H1 (cell line): Measurements from ENCODE around the gene LCN2. TPM values are rescaled to one million over a fixed set of nuclear protein-coding genes. Genes with fewer than 3 reads are reported as not detected.
A peak's percentile ranks its signal among the peaks of the same experiment; 100 is the strongest.

ENCODE experiments used
- CTCF ChIA-PET: fragments of 300-600 bp; sonication (Branson Sonifier 250); formaldehyde crosslinking; loops from one replicate; lab custom pipeline; 2021; ENCODE audit not compliant: partially characterized antibody; lab: Charles Lee
- POLR2A ChIA-PET: fragments of 300-600 bp; sonication (Branson Sonifier 250); formaldehyde crosslinking; loops from one replicate; lab custom pipeline; 2021; ENCODE audit warnings: inconsistent platforms; ENCODE audit not compliant: partially characterized antibody; lab: Charles Lee
- DNase-seq, 2 experiments: peaks; one replicate each; pipeline versions ENCODE4 v3.0.0 to v3.0.0-alpha.2; 2010 to 2022; ENCODE audit warnings: low spot score in 2 of 2, low read depth in 1 of 2, mixed read lengths in 1 of 2
- FAIRE-seq: peaks from 2 replicates; lab custom pipeline; 2011; peaks lifted over from hg19 to GRCh38; lab: Jason Lieb, UNC
- H2AFZ ChIP-seq: 2 replicates; pipeline ENCODE4 v1.8.1; 2012; ENCODE audit warnings: low read length, inconsistent platforms
- H2AK5ac ChIP-seq: 2 replicates; pipeline ENCODE4 v1.6.1; 2013; ENCODE audit warnings: low read depth, low read length
- H2BK120ac ChIP-seq: replicated peaks from 2 replicates; pipeline ENCODE3; 2013; ENCODE audit warnings: low read depth, low read length, inconsistent platforms
- H2BK12ac ChIP-seq: 2 replicates; pipeline ENCODE4 v1.6.1; 2013; ENCODE audit warnings: low read depth, low read length
- H2BK15ac ChIP-seq: 2 replicates; pipeline ENCODE4 v1.6.1; 2013; ENCODE audit warnings: low read length
- H2BK20ac ChIP-seq: 2 replicates; pipeline ENCODE4 v1.6.1; 2013; ENCODE audit warnings: low read length
- H2BK5ac ChIP-seq: 2 replicates; pipeline ENCODE4 v1.6.1; 2013; ENCODE audit warnings: low read depth, low read length
- H3K14ac ChIP-seq: 2 replicates; pipeline ENCODE4 v1.6.1; 2013; ENCODE audit warnings: inconsistent platforms; ENCODE audit not compliant: insufficient read length
- H3K18ac ChIP-seq: 2 replicates; pipeline ENCODE4 v1.6.1; 2013; ENCODE audit warnings: low read length; ENCODE audit errors: extremely low read depth
- H3K23ac ChIP-seq: 2 replicates; pipeline ENCODE4 v1.6.1; 2013; ENCODE audit warnings: inconsistent platforms; ENCODE audit not compliant: insufficient read length
- H3K23me2 ChIP-seq: 2 replicates; pipeline ENCODE4 v1.6.1; 2013; ENCODE audit warnings: low read depth, low read length
- H3K27ac ChIP-seq: 2 replicates; pipeline ENCODE4 v1.6.1; 2011; ENCODE audit warnings: low read depth, low read length, inconsistent platforms
- H3K27me3 ChIP-seq, 4 experiments: replicated peaks in 1 of 4; 1 replicate in 1 of 4; 2 replicates in 3 of 4; pipeline versions ENCODE4 v1.6.1 to v1.8.1; 2011 to 2013; ENCODE audit warnings: low read length in 3 of 4, mild to moderate bottlenecking in 3 of 4, inconsistent platforms in 2 of 4, mixed read lengths in 2 of 4, moderate library complexity in 1 of 4; ENCODE audit not compliant: control insufficient read depth in 3 of 4, insufficient read depth in 3 of 4; ENCODE audit errors: extremely low read depth in 1 of 4
- H3K36me3 ChIP-seq, 4 experiments: 2 replicates each; pipeline versions ENCODE4 v1.6.1 to v1.8.1; 2011 to 2013; ENCODE audit warnings: mild to moderate bottlenecking in 4 of 4, low read length in 3 of 4, moderate library complexity in 2 of 4, control low read depth in 1 of 4, inconsistent platforms in 1 of 4; ENCODE audit not compliant: insufficient read depth in 4 of 4, control insufficient read depth in 2 of 4
- H3K4ac ChIP-seq: replicated peaks from 2 replicates; pipeline ENCODE3; 2013; ENCODE audit warnings: low read length, low read depth, mixed read lengths, inconsistent platforms; ENCODE audit not compliant: insufficient read length
- H3K4me1 ChIP-seq, 4 experiments: replicated peaks in 1 of 4; 1 replicate in 1 of 4; 2 replicates in 3 of 4; pipeline versions ENCODE4 v1.6.1 to v1.8.1; 2011 to 2013; ENCODE audit warnings: low read length in 3 of 4, inconsistent platforms in 2 of 4, mixed read lengths in 1 of 4; ENCODE audit not compliant: insufficient read depth in 4 of 4, control insufficient read depth in 3 of 4
- H3K4me2 ChIP-seq, 2 experiments: 2 replicates each; pipeline versions ENCODE4 v1.6.1 to v1.8.1; 2011 to 2013; ENCODE audit warnings: low read depth in 2 of 2, low read length in 2 of 2, control low read depth in 1 of 2, inconsistent platforms in 1 of 2, mild to moderate bottlenecking in 1 of 2; ENCODE audit not compliant: insufficient read depth in 1 of 2
- H3K4me3 ChIP-seq, 4 experiments: fragments of 200-600, 300-600 bp in 1 of 4; sonication (generic), shearing (Covaris generic), sonication (Bioruptor Twin) in 1 of 4; 2 replicates each; pipeline versions ENCODE4 v1.5.1 to v1.8.1; 2011 to 2016; ENCODE audit warnings: low read length in 4 of 4, low read depth in 3 of 4, control low read depth in 2 of 4, inconsistent platforms in 2 of 4, mild to moderate bottlenecking in 2 of 4, mixed read lengths in 1 of 4, moderate library complexity in 1 of 4; ENCODE audit not compliant: insufficient read depth in 2 of 4; ENCODE audit errors: extremely low read depth in 1 of 4
- H3K56ac ChIP-seq: replicated peaks from 2 replicates; pipeline ENCODE3; 2013; ENCODE audit warnings: low read depth, mild to moderate bottlenecking, mixed read lengths, low read length, inconsistent platforms; ENCODE audit not compliant: insufficient read length
- H3K79me1 ChIP-seq: 2 replicates; pipeline ENCODE4 v1.6.1; 2013; ENCODE audit warnings: low read depth, low read length, control low read depth
- H3K79me2 ChIP-seq, 2 experiments: 2 replicates each; pipeline versions ENCODE4 v1.6.1 to v1.8.1; 2012 to 2013; ENCODE audit warnings: low read length in 2 of 2, mild to moderate bottlenecking in 2 of 2, inconsistent platforms in 1 of 2; ENCODE audit not compliant: insufficient read depth in 2 of 2, control insufficient read depth in 1 of 2
- H3K9ac ChIP-seq, 4 experiments: replicated peaks in 1 of 4; 1 replicate in 1 of 4; 2 replicates in 3 of 4; pipeline versions ENCODE4 v1.6.1 to v1.8.1; 2011 to 2013; ENCODE audit warnings: low read depth in 3 of 4, low read length in 3 of 4, control low read depth in 2 of 4, mild to moderate bottlenecking in 2 of 4, moderate library complexity in 2 of 4, inconsistent platforms in 1 of 4; ENCODE audit errors: extremely low read depth in 1 of 4
- H3K9me3 ChIP-seq, 2 experiments: 2 replicates each; pipeline versions ENCODE4 v1.6.1 to v1.8.1; 2012 to 2013; ENCODE audit warnings: mild to moderate bottlenecking in 2 of 2, moderate library complexity in 2 of 2, control low read depth in 1 of 2, inconsistent platforms in 1 of 2, low read depth in 1 of 2, low read length in 1 of 2, mixed read lengths in 1 of 2; ENCODE audit not compliant: insufficient read depth in 2 of 2
- H4K20me1 ChIP-seq, 2 experiments: replicated peaks in 1 of 2; 2 replicates each; pipeline versions ENCODE3 to v1.8.1; 2011 to 2013; ENCODE audit warnings: inconsistent platforms in 2 of 2, low read length in 2 of 2, mild to moderate bottlenecking in 1 of 2; ENCODE audit not compliant: insufficient read depth in 2 of 2, control insufficient read depth in 1 of 2
- H4K5ac ChIP-seq: 2 replicates; pipeline ENCODE4 v1.6.1; 2013; ENCODE audit warnings: low read length, low read depth, mixed read lengths, inconsistent platforms; ENCODE audit not compliant: insufficient read length
- H4K8ac ChIP-seq: 2 replicates; pipeline ENCODE4 v1.8.0; 2013; ENCODE audit warnings: mild to moderate bottlenecking, moderate library complexity, low read length, inconsistent platforms; ENCODE audit not compliant: insufficient read depth; ENCODE audit errors: extremely low read depth
- H4K91ac ChIP-seq: replicated peaks from 2 replicates; pipeline ENCODE3; 2013; ENCODE audit warnings: low read length, mixed read lengths, inconsistent platforms; ENCODE audit not compliant: insufficient read length
- ASH2L ChIP-seq: fragments of 200-600, 300-600 bp; sonication (generic); IDR thresholded peaks from one replicate; pipeline ENCODE4 v1.7.1; 2017; ENCODE audit warnings: low read length
- CTCF ChIP-seq, 3 experiments: IDR thresholded peaks; 1 replicate in 2 of 3; 2 replicates in 1 of 3; pipeline versions ENCODE4 v1.5.1 to v1.6.1; 2011; ENCODE audit warnings: low read length in 3 of 3, mild to moderate bottlenecking in 3 of 3, inconsistent platforms in 2 of 3, low read depth in 1 of 3, moderate library complexity in 1 of 3; ENCODE audit not compliant: insufficient read depth in 1 of 3; ENCODE audit errors: control extremely low read depth in 1 of 3
- GABPA ChIP-seq: IDR thresholded peaks from 2 replicates; pipeline ENCODE4 v1.6.1; 2011; ENCODE audit warnings: mild to moderate bottlenecking, low read length, moderate library complexity, borderline replicate concordance; ENCODE audit not compliant: insufficient read depth
- JUND ChIP-seq: IDR thresholded peaks from 2 replicates; pipeline ENCODE4 v1.6.1; 2011; ENCODE audit warnings: mild to moderate bottlenecking, improper control_type of control experiment, low read length
- POLR2AphosphoS5 ChIP-seq: IDR thresholded peaks from 2 replicates; pipeline ENCODE4 v1.6.1; 2011; ENCODE audit warnings: low read depth, low read length
- RNF2 ChIP-seq: fragments of 200-900, 300-1000 bp; sonication (generic); IDR thresholded peaks from 2 replicates; pipeline ENCODE4 v1.7.1; 2016; ENCODE audit warnings: borderline replicate concordance, low read depth, mild to moderate bottlenecking, antibody characterized with exemption, low read length; ENCODE audit not compliant: poor library complexity, severe bottlenecking; ENCODE audit errors: missing control alignments
- SIN3A ChIP-seq, 2 experiments: IDR thresholded peaks in 1 of 2; conservative IDR thresholded peaks in 1 of 2; 2 replicates each; pipeline ENCODE4 v1.6.1; 2011 to 2012; ENCODE audit warnings: low read length in 2 of 2, improper control_type of control experiment in 1 of 2, low read depth in 1 of 2, mild to moderate bottlenecking in 1 of 2
- SP1 ChIP-seq: IDR thresholded peaks from 2 replicates; pipeline ENCODE4 v1.6.1; 2011; ENCODE audit warnings: low read depth, low read length
- WGBS, 2 experiments: shearing (Covaris generic) in 1 of 2; methylation state at CpG; one replicate each; pipeline versions ENCODE4 v1.1.6 to v1.1.7; 2013 to 2015; ENCODE audit warnings: low lambda C conversion rate in 2 of 2, mixed read lengths in 2 of 2, inconsistent platforms in 1 of 2, low coverage in 1 of 2, missing lambda C conversion rate in 1 of 2; ENCODE audit not compliant: insufficient replicate concordance in 2 of 2, insufficient coverage in 1 of 2, insufficient read length in 1 of 2; ENCODE audit errors: extremely low coverage in 1 of 2, missing lambda C conversion rate in 1 of 2; 5-methylcytosine and 5-hydroxymethylcytosine counted together
- polyA plus RNA-seq, 7 experiments: library from polyadenylated mRNA; depleted of rRNA in 3 of 7; stranded (reverse) in 5 of 7; unstranded in 2 of 7; fragments of >200 nt in 5 of 7; fragments of 200-250 nt in 2 of 7; gene quantifications; 1 replicate in 5 of 7; 2 replicates in 1 of 7; 4 replicates in 1 of 7; pipeline versions ENCODE4 v1.2.1 to v1.2.3, GENCODE V29; 2011 to 2013; ENCODE audit warnings: missing spikeins in 2 of 7, mixed read lengths in 2 of 7
- total RNA-seq: library from RNA; stranded (reverse); fragmentation: NEBNext Ultra II Directional; extraction: Animal tissue kit (Norgen Biotek cat#: 25700); gene quantifications from 2 replicates; pipeline ENCODE4 v1.2.1, GENCODE V29; 2021

LCN2 gene
- total and polyA plus RNA-seq, 2 of the 8 experiments (the other 6 are each of a cell fraction or from before 2014, with no cell fraction given), result 1.1 to 1.6 TPM

- peak overlapping the region; percentile 13 for H4K91ac ChIP-seq
- no peak overlapping the region for H2BK12ac ChIP-seq
- H3K4me3 ChIP-seq, result no peak overlapping the region
- H3K4me2 ChIP-seq, result no peak overlapping the region
- FAIRE-seq (no peak), DNase-seq (peak; percentile 66 to 95)
- CTCF ChIA-PET, result interaction anchor here (0.6 to 9.9 kb wide), 44 partner anchors 8 to 284 kb away, joined by 3 to 74 read pairs (median 4); partner anchors contain the start of genes CIZ1, DNM1, LCN2 and NAIF1
- H3K4ac ChIP-seq, result no peak overlapping the region
- H3K9me3 ChIP-seq, result peaks cover 0 to 4% of the 10 kb centered on the region in 2 experiments; a peak in 1 of 4 replicates
- H3K36me3 ChIP-seq, result peaks cover 2 to 26% (median 8%) of the 10 kb centered on the region in 4 experiments; a peak in 4 of 8 replicates
- peaks cover 0 to 8% (median 7%) of the 10 kb centered on the region in 4 experiments; a peak in 5 of 7 replicates for H3K27me3 ChIP-seq
- H2AFZ ChIP-seq, result no peak overlapping the region
- H3K18ac ChIP-seq, result no peak overlapping the region
- H4K5ac ChIP-seq, result no peak overlapping the region
- POLR2A ChIA-PET, result interaction anchor here (0.7 to 3.4 kb wide), 8 partner anchors 10 to 112 kb away, joined by 3 to 15 read pairs (median 5); partner anchors contain the start of gene BBLN
- no peak overlapping the region for H2AK5ac ChIP-seq
- H3K9ac ChIP-seq, result no peak overlapping the region
- no peak overlapping the region for H3K27ac ChIP-seq
- H2BK5ac ChIP-seq, result no peak overlapping the region
- 80% methylated on average over 15 of the region's 16 CpGs; no CpG with 5 or more reads in 1 of the 2 experiments for WGBS, 2 experiments
- H2BK15ac ChIP-seq, result no peak overlapping the region
- H4K8ac ChIP-seq, result no peak overlapping the region
- H2BK20ac ChIP-seq, result no peak overlapping the region
- no peak overlapping the region for H3K14ac ChIP-seq
- H3K23ac ChIP-seq, result no peak overlapping the region
- no peak overlapping the region for H3K56ac ChIP-seq
- peaks cover 6% of the 10 kb centered on the region; the same call in 1 of the 2 replicates for H3K23me2 ChIP-seq
- peaks cover 4% of the 10 kb centered on the region; the same call in 1 of the 2 replicates for H3K79me1 ChIP-seq
- peaks cover 0 to 6% (median 3%) of the 10 kb centered on the region in 4 experiments; a peak in 4 of 7 replicates for H3K4me1 ChIP-seq
- peaks cover 3 to 16% of the 10 kb centered on the region in 2 experiments for H4K20me1 ChIP-seq
- H2BK120ac ChIP-seq, result no peak overlapping the region
- H3K79me2 ChIP-seq, result peaks cover 0 to 20% of the 10 kb centered on the region in 2 experiments; a peak in 1 of 4 replicates
- TF ChIP-seq RNF2 (no peak), ASH2L (no peak), SP1 (no peak), GABPA (peak; percentile 67; the same call in 1 of the 2 replicates), SIN3A (conservative IDR thresholded peaks at IDR 0.05 in 1 of 2, IDR thresholded peaks at IDR 0.05 in 1 of 2; ENCODE audit: low read depth in 1 of 2, low read length in 2 of 2) (no peak), POLR2AphosphoS5 (0 out of 2 replicates have a peak, but pooled peaks have one; percentile 24), CTCF (IDR thresholded peaks at IDR 0.05; ENCODE audit: control extremely low read depth in 1 of 3, insufficient read depth in 1 of 3, low read depth in 1 of 3, low read length in 3 of 3) (peak in 2 of 3 experiments; percentile 86 to 96; a peak in 3 of 4 replicates), JUND (no peak)
These were observed 24.2 kb upstream of the LCN2 start for GRCh38 chr9:128124873-128125579.
